Heart left ventricle (tissue), 13 donors: ENCODE data around the gene UBQLNL.

Experiments used
- POLR2A ChIP-seq, 2 donors: fragments of 450-650 bp; IDR thresholded peaks; one replicate each; pipeline ENCODE4 v1.6.1; 2017; ENCODE audit warnings: antibody characterized with exemption in 2 of 2, mild to moderate bottlenecking in 2 of 2, moderate library complexity in 2 of 2
- TF ChIP-seq, protein P1 (sequence below), 12 donors: fragments of 200-600 bp; sonication (generic) in 4 of 12; IDR thresholded peaks; one replicate each; pipeline versions ENCODE4 v1.5.0 to v1.8.0; 2018 to 2022; ENCODE audit warnings: antibody characterized with exemption in 12 of 12, mild to moderate bottlenecking in 5 of 12
- donor health status: ischemic (EF 13 %, LVEDD 7.1; RV severe dilation, severe dysfunction).
- donor health status: DM: no; HTN: yes; CAD: no.
- donor health status: DM: no; HTN: no; CAD: no.
- donor health status: ischemic (EF 25% LVEDD 6.9; RV normal size, moderate dysfunction).
- donor health status: ischemic (EF 25% LVEDD 5.7; RV mildly dilated, moderate dysfunction).
- donor health status: ischemic (EF 35%, LVEDD 5.7; RV mildly dilated, moderate dysfunction).
- donor health status: nonischemic (EF 11% LVEDD 7.7; RV severe dilation, severe dysfunction).
- donor health status: DM: yes; HTN: yes; CAD: no.
- donor health status: PGD.
- donor health status: ischemic (EF 29% LVEDD 5.4; RV normal size, mild dysfunction).
- donor health status: nonischemic (EF 23%, LVEDD 6.1; RV moderate dilation, normal function).

DNA sequence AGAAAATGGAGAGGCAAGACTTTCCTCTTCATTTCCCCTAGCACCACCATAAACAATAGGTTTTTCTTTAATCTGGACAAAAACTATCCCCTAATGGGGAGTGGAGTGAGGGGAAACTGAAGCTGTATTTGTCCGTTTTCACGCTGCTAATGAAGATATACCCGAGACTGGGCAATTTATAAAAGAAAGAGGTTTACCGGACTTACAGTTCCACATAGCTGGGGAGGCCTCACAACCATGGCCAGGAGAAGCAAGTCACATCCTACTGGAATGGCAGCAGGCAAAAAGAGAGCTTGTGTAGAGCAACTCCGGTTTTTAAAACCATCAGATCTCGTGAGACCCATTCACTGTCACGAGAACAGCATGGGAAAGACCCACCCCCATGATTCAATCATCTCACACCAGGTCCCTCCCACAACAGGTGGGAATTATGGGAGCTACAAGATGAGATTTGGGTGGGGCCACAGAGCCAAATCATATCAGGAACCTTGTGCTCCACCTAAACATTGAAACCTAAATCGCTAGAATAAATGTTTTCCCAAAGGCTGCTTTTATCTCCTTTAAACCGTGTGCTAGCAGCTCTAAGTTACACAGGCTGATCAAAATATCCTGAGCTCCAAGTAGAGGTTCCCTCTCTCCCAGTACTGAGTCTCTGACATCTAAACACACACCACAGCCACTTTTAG is 11.0 kb downstream of the UBQLNL start:
- TF ChIP-seq, protein P1, sequence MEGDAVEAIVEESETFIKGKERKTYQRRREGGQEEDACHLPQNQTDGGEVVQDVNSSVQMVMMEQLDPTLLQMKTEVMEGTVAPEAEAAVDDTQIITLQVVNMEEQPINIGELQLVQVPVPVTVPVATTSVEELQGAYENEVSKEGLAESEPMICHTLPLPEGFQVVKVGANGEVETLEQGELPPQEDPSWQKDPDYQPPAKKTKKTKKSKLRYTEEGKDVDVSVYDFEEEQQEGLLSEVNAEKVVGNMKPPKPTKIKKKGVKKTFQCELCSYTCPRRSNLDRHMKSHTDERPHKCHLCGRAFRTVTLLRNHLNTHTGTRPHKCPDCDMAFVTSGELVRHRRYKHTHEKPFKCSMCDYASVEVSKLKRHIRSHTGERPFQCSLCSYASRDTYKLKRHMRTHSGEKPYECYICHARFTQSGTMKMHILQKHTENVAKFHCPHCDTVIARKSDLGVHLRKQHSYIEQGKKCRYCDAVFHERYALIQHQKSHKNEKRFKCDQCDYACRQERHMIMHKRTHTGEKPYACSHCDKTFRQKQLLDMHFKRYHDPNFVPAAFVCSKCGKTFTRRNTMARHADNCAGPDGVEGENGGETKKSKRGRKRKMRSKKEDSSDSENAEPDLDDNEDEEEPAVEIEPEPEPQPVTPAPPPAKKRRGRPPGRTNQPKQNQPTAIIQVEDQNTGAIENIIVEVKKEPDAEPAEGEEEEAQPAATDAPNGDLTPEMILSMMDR (IDR thresholded peaks at IDR 0.05), result no peak
- no peak for TF ChIP-seq POLR2A (IDR thresholded peaks at IDR 0.05)
